ENCODE measurements around the gene HP.

The HP gene

DNA sequence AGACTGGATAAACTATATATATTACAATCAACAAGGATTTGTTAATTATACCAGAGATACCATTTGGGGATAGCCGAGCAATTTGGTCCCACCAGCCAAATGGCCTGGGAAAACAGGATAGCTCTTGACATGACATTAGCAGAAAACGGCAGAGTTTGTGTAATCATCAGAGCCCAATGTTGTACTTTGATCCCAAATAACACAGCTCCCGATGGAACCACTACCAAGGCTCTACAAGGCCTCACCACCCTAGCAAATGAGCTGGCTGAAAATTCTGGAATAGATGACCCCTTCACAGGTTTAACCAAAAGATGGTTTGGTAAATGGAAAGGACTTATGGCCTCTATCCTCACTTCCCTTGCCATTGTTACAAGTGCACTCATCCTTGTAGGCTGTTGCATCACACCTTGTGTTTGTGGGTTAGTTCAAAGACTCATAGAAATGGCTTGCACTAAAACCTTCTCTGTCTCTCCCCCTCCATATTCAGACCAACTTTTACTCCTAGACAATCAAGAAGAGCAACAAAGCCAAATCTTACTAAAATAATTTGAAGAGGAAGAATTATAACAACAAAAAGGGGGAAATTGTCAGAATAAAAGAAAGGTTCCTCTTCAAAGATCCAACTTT lies 29.6 kb downstream of the HP start:
- DNase-seq (ENCODE audit: insufficient read length, low spot score) (no peak), FAIRE-seq (no peak)

DNA sequence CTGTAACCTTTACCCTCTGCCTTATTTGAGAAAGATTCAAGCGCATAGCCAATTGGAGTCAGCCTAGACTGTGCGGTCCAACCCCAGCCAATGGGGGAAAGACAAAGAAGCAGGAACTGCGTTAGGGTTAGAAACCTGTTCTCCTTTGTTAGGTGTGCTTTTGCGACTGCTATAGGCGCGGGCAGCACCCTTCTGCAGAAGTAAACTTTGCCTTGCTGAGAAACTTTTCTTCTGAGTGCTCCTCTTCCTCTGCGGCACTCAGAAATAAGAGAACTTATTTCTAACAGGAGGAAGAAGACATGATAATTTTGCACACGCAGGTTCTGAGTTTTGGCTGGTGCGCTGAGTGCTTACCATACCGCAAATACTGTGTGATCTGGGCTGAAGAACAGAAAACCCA lies 30.1 kb downstream of the HP start:
- no peak for FAIRE-seq

GRCh38 chr16:72085002-72085401 lies 30.7 kb downstream of the HP start:
- DNase-seq (ENCODE audit: insufficient read length, low spot score) (no peak), FAIRE-seq (no peak)

More for the DNA sequence above, 30.1 kb downstream of the HP start:
- DNase-seq (ENCODE audit: insufficient read length, low spot score): no peak

DNA sequence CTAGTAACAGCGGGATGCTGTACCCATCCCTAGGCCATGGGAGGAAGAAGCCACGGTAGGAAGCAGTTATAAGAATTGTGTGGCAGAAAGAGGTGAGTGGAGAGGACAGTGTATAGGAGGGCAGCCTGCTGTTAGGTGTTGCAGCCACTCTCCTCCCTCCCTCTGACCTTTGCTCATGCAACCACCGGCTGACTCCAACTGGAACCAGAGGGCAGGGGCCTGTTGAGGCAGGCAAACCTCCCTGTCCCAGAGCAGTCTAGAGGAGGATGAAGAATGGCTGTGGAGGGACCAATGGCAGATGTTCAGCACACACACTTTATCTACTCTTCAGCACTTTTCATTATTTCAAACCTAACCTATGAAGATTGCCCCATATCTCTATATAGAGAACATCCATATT lies 36.9 kb downstream of the HP start:
- FAIRE-seq (no peak), DNase-seq (ENCODE audit: insufficient read length, low spot score) (no peak)

DNA sequence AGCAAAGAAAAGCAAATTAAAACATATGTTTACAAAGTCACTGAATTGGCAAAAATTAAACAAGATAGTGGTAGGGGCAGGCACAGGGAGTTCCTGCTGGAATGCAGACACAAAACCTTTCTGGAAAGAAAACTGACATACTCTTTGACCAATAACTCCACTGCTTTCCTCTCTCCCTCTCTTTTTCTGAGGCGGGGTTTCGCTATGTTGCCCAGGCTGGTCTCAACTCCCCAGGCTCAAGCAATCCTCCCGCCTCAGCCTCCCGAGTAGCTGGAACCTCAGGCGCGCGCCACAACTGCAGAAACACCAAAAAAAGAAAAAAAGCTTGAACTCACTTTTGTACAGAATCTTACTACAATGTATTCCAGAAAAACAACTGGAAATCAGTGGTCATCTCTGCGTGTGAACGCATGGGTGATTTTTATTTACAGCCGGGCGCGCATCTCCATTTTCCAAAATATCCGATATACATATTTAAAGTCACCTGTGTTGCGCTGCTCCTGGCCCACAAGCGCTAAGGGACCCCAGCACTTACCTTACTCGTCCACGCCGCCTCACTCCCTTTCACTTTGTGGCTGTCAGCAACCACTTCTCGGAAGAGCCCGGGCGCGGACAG lies 38.6 kb downstream of the HP start:
- FAIRE-seq (peak; percentile 65), DNase-seq (ENCODE audit: insufficient read length, low spot score) (no peak)

- peak; percentile 98 for FAIRE-seq
- DNase-seq (ENCODE audit: insufficient read length, low spot score): peak; percentile 96
These were observed 39.4 kb downstream of the HP start, which contains the start of the genes DHX38 and TXNL4B for GRCh38 chr16:72093448-72094265. Gene DHX38, plus strand, starts transcription at chr16:72093847. Its CDS starts 2,311 bp downstream, at chr16:72096158. Gene TXNL4B, minus strand, starts transcription at chr16:72093620. Its CDS starts 2,871 bp downstream, at chr16:72090749.

- FAIRE-seq: no peak
- DNase-seq (ENCODE audit: insufficient read length, low spot score): no peak
These were observed 39.9 kb downstream of the HP start for GRCh38 chr16:72094266-72094610.

DNA sequence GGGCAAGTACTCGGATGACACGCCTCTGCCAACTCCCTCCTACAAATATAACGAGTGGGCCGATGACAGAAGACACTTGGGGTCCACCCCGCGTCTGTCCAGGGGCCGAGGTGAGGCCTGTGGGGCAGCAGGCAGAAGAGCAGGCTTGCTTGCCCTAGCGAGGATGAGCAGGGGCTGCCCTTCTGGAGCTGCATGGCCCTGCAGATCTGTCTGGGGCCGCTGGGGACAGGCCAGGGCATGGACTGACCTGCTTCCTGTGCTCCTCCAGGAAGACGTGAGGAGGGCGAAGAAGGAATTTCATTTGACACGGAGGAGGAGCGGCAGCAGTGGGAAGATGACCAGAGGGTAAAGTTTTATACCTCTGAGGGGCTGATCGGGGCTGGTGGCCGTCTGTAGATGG lies 44.6 kb downstream of the HP start:
- DNase-seq (ENCODE audit: insufficient read length, low spot score) (no peak), FAIRE-seq (no peak)

DNA sequence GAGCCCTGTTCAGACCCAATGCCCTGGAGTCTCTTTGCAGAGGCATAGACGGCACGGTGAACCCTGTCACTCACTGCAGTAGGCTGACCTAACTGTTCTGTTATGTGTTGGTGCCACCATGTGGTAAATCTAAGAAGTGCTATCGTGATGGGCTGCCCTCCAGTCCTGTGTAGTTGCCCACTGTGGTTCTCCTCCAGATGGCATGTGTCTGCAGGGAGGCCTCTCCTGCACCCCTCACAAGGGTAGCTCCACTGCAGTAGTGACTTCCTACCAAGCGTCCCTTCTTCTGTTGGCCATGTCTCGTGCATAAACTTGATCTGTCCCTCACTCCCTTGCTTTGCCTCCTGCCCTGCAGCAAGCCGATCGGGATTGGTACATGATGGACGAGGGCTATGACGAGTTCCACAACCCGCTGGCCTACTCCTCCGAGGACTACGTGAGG lies 45.1 kb downstream of the HP start:
- peak; percentile 83 for FAIRE-seq
- DNase-seq (ENCODE audit: insufficient read length, low spot score): peak; percentile 33

DNA sequence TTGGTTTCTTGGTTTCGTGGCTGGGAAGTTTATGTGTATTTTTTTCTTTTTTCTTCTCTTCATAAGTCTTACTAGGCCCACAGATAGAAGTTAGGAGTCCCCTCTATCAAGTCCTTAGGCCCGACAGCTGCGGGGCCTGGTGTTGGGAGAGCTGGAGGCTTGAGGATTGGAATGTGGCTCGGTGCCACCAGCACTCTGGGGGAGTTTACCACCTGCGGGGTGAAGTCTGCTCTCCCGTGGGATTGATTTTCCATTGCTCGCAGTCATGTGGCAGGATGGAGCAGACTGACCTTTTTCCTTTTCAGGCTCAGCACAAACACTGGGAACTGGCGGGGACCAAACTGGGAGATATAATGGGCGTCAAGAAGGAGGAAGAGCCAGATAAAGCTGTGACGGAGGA lies 46.9 kb downstream of the HP start:
- DNase-seq (ENCODE audit: insufficient read length, low spot score): no peak
- FAIRE-seq: no peak

GRCh38 chr16:72104905-72105304 lies 50.6 kb downstream of the HP start:
- DNase-seq (ENCODE audit: insufficient read length, low spot score) (no peak), FAIRE-seq (no peak)

DNA sequence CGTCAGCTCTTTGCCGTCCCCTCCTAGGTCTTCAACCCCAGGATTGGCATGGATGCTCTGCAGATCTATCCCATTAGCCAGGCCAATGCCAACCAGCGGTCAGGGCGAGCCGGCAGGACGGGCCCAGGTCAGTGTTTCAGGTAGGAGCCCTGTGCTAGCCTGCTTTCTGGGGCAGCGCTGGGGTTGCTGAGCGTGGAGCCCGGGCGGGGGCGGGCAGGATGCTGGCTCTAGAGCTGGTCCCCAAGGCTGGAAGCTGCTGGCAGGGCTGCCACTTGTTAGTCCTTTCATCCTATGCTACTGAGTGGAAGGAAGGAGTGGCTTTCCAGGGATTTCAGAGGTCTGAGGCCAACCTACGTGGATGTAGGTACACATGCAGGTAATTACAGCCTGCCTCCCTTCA lies 51.7 kb downstream of the HP start:
- FAIRE-seq (no peak), DNase-seq (ENCODE audit: insufficient read length, low spot score) (no peak)

GRCh38 chr16:72107371-72107770 lies 53.1 kb downstream of the HP start:
- FAIRE-seq: no peak

DNA sequence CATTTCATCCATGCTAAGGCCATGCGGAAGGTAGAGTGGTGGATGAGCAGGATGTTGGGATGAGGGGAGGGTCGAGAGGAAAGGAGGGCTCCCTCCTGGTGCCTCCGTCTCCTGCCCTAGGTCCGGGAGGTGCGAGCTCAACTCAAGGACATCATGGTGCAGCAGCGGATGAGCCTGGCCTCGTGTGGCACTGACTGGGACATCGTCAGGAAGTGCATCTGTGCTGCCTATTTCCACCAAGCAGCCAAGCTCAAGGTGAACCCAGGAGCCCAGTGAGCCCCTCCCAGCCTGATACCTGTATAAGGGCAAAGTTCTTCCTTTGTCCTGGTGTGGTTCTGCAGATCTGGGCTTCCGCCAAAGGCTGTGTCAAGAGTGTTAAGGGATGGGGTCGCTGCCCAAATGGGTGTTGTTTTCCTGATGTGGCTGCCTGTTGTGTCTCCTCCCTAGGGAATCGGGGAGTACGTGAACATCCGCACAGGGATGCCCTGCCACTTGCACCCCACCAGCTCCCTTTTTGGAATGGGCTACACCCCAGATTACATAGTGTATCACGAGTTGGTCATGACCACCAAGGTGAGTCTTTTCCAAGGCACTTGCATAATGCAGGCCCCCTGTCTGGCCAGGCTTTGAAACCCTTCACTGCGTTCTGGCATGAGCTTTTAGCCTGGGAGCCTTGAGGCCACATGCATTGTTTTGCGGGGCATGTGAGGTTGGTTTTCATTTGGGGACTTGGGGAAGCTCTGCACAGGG lies 54.2 kb downstream of the HP start:
- DNase-seq (ENCODE audit: insufficient read length, low spot score) (no peak), FAIRE-seq (no peak)

More at GRCh38 chr16:72107371-72107770, 53.1 kb downstream of the HP start:
- no peak for DNase-seq (ENCODE audit: insufficient read length, low spot score)

GRCh38 chr16:72109300-72109699 lies 55.0 kb downstream of the HP start:
- DNase-seq (ENCODE audit: insufficient read length, low spot score): no peak
- no peak for FAIRE-seq

DNA sequence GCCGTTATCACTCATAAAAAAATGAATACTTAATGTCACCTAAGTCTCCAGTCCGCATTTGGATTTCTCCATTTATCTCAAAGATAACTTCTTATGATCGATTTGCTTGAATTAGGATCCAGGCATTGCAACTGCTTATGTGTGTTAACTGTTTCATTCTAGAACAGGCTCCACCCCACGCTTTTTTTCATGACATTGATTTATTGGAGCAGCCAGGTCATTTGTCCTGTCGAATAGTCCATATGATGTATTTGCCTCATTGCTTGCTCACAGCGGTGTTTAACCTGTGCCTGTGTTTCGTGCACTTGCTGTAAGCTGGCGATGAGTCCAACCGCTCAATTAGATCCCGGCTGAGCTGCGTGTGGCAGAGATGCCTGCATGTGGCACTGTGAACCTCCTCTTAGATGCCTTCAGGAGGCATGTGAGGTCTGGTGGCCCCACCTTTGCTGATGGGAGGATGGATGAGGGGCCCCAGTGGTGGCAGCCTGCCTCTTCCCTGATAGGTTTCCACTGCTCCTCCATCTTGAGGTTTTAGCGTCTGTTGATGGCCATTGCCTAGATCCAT lies 55.7 kb downstream of the HP start:
- DNase-seq (ENCODE audit: insufficient read length, low spot score) (no peak), FAIRE-seq (no peak)
